ENCODE measurements around the gene HDAC9.

HDAC9 gene

GRCh38 chr7:18572885-18573284 lies 77.3 kb downstream of the HDAC9 start:
- peaks cover 9% of the 10 kb centered on the region for H3K36me3 ChIP-seq (ENCODE audit: control insufficient read depth, insufficient read depth, low read length)
- no peaks in the 10 kb centered on the region for H3K27me3 ChIP-seq (replicated peaks; ENCODE audit: control insufficient read depth, insufficient read depth, low read length)
- TF ChIP-seq CTCF (IDR thresholded peaks at IDR 0.05; ENCODE audit: insufficient read depth, low read length, poor library complexity, severe bottlenecking), result no peak

GRCh38 chr7:18573410-18574234 lies 78.1 kb downstream of the HDAC9 start:
- Histone ChIP-seq H3K27me3 (replicated peaks; ENCODE audit: control insufficient read depth, insufficient read depth, low read length) (no peaks in the 10 kb centered on the region), H3K4me3 (replicated peaks; ENCODE audit: low read depth, low read length) (no peak overlapping the region), H3K36me3 (ENCODE audit: control insufficient read depth, insufficient read depth, low read length) (peaks cover 9% of the 10 kb centered on the region)
- no peak for TF ChIP-seq CTCF (IDR thresholded peaks at IDR 0.05; ENCODE audit: insufficient read depth, low read length, poor library complexity, severe bottlenecking)
- peak; percentile 38 for DNase-seq (ENCODE audit: extremely low read depth, insufficient read length)

More at GRCh38 chr7:18572885-18573284, 77.3 kb downstream of the HDAC9 start:
- H3K4me3 ChIP-seq (replicated peaks; ENCODE audit: low read depth, low read length), result no peak overlapping the region
- no peak for DNase-seq (ENCODE audit: extremely low read depth, insufficient read length)

GRCh38 chr7:18574235-18574540 lies 78.6 kb downstream of the HDAC9 start:
- H3K27me3 ChIP-seq (replicated peaks; ENCODE audit: control insufficient read depth, insufficient read depth, low read length), result no peaks in the 10 kb centered on the region
- no peak overlapping the region for H3K4me3 ChIP-seq (replicated peaks; ENCODE audit: low read depth, low read length)
- DNase-seq (ENCODE audit: extremely low read depth, insufficient read length), result no peak
- peaks cover 9% of the 10 kb centered on the region for H3K36me3 ChIP-seq (ENCODE audit: control insufficient read depth, insufficient read depth, low read length)
- TF ChIP-seq CTCF (IDR thresholded peaks at IDR 0.05; ENCODE audit: insufficient read depth, low read length, poor library complexity, severe bottlenecking), result no peak

- Histone ChIP-seq H3K4me3 (replicated peaks; ENCODE audit: low read depth, low read length) (no peak overlapping the region), H3K27me3 (replicated peaks; ENCODE audit: control insufficient read depth, insufficient read depth, low read length) (no peaks in the 10 kb centered on the region), H3K36me3 (ENCODE audit: control insufficient read depth, insufficient read depth, low read length) (peaks cover 9% of the 10 kb centered on the region)
- no peak for DNase-seq (ENCODE audit: extremely low read depth, insufficient read length)
- no peak for TF ChIP-seq CTCF (IDR thresholded peaks at IDR 0.05; ENCODE audit: insufficient read depth, low read length, poor library complexity, severe bottlenecking)
Measured at GRCh38 chr7:18574676-18575075, 79.1 kb downstream of the HDAC9 start.

GRCh38 chr7:18575622-18576572 lies 80.3 kb downstream of the HDAC9 start:
- TF ChIP-seq CTCF (IDR thresholded peaks at IDR 0.05; ENCODE audit: insufficient read depth, low read length, poor library complexity, severe bottlenecking), result no peak
- DNase-seq (ENCODE audit: extremely low read depth, insufficient read length), result no peak
- Histone ChIP-seq H3K4me3 (replicated peaks; ENCODE audit: low read depth, low read length) (no peak overlapping the region), H3K36me3 (ENCODE audit: control insufficient read depth, insufficient read depth, low read length) (peaks cover 9% of the 10 kb centered on the region), H3K27me3 (replicated peaks; ENCODE audit: control insufficient read depth, insufficient read depth, low read length) (no peaks in the 10 kb centered on the region)
